Endothelial cell of hepatic sinusoid (primary cell): Measurements from ENCODE around the gene MTFP1.

Source experiments
- in situ Hi-C: cut with HindIII; loops from 2 replicates; pipeline ENCODE4 v1.10.0; 2017; ENCODE audit warnings: low sequenced_read_pairs

MTFP1 gene

DNA sequence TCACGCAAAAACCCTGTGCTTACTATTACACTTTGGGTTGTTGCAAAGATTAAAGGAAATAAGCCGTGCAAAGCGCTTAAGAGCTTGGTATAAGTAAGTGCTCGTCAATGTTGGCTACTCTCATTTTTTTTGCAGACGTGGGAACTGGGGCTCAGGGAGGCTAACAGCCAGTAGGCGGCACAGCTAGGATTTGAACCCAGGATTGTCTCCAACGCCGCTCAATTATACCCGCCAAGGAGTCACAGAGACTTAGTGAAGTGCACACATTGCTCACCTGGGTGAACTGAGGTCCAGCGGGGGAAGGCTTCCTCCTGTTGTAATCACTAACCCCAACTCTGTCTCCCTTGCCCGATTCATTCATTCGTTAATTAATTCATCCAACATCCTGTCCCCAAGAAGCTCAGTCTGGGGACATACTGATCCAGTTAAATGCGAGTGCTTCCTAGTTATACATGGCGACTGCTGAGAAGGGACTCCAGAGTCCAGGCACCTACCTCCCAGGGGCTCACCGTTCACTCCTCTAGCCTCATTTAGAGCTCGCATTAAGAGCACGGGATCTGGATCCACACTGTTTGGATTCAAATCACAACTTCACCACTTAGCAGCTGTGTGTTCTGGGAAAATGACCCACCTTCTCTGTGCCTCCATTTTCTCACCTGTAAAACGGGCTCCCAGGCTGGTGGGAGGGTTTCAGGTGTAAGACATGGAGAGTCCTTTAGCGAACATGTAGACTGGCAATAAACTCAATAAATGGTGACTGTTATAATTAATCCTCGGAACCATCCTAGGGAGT lies 838 bp upstream of the MTFP1 start:
- in situ Hi-C loops: no loop called here

- in situ Hi-C loops: no loop called here
Measured at GRCh38 chr22:30425327-30425615, 297 bp upstream of the MTFP1 start.

- in situ Hi-C loops: no loop called here
Measured at GRCh38 chr22:30426388-30427353, 1.1 kb downstream of the MTFP1 start.

- in situ Hi-C loops: no loop called here
Measured at GRCh38 chr22:30427871-30428270, 2.3 kb downstream of the MTFP1 start.

DNA sequence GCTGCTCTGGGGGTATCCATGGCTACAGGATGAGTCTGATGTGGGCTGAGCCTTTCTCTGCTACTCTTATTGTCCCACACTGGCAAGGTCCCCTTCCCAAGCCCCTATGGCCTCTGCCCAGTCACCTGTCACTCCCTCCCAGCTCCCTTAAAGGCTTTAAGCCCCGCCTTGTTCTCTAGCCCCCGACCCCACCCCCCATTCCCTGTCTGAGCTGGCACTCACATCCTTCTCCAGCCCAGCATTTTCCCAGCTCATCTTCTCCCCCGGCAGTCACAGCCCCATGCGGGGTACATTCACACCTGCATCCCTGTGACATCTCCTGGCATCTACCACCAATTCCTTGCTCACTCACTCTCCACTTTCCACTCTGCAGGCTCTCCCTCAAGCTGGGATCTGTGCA lies 4.3 kb downstream of the MTFP1 start:
- in situ Hi-C loops: no loop called here

GRCh38 chr22:30430933-30431332 lies 5.4 kb downstream of the MTFP1 start:
- in situ Hi-C loops: no loop called here

DNA sequence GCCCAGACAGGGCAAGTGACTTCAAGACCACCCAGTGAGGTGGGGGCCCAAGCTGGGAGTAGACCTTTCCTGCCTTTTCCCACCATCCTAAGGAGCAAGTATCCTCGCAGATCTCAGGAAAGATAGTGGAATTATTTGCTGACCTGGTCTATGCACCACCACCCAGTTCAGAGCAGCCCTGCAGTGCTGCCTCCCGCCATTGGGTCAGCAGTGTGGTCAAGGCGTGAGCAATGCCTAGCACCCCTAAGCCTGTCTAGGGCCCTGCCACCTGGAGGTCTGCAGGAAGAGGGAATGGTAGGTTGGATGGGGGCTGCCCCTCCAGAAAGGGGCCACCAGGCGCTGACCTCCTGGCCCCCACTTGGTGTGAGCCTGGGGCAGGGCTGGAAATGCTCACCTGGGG lies 6.5 kb downstream of the MTFP1 start:
- in situ Hi-C loops: no loop called here

- in situ Hi-C loops: no loop called here
Measured at GRCh38 chr22:30432520-30432919, 7.0 kb downstream of the MTFP1 start.

GRCh38 chr22:30433227-30433626 lies 7.7 kb downstream of the MTFP1 start:
- in situ Hi-C loops: no loop called here

DNA sequence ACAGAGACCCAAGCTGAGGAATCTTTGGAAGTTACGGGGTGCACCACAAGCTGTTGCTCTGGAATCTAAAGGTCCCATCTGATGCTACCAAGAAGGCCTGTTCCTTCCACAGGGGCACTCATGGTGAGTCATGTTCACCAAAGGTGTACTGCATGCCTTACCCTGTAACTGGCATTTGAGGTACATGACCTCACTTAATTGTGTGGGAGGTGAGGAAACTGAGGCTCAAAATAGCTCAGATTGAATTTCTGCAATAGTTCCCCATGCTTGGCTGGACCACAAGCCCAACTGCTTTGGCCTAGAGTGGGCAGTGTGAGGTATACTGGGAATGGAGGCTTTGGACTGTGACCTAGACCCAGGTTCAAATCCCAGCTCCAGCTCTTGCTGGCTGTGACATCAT lies 8.2 kb downstream of the MTFP1 start:
- in situ Hi-C loops: no loop called here

DNA sequence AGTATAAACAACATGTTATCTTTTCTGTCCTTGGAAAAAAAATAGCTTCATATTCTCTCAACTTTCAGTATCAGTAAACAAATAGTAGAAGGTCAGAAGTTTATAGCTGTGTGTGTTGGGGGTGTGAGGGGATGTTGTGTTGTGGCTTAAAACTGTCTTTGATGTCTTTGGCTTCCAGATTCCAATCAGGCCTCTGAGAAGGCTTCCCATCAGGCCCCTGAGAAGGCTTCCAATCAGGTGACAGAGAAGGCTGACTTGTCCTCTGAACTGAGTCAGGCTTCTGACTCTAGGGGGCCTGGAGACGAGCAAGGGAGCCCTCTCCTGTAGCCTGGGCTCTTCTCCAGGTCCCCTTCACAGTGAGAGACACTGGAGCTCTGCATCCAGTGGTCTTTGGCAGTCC lies 9.3 kb downstream of the MTFP1 start:
- in situ Hi-C loops: no loop called here

GRCh38 chr22:30435674-30436126 lies 10.1 kb downstream of the MTFP1 start:
- in situ Hi-C loops: no loop called here

DNA sequence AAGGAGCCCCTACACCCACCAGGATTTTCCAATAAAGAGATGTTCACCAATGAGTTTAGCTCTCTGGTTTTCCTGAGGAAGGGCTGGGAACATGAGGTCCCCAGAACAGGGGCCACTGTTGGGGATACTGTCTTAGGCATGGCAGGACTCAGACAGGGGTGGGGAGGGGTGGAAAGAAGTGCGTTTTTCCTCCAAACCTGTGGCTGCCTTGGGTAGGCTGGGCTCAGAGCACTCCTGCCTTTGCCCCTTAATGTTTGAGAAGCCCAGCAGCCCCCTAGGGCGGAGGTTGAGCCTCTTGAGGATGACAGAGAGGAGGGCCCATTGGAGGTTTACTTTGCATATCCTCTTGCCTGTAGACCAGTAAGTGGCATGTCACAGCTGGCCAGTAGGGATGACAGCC lies 10.6 kb downstream of the MTFP1 start:
- in situ Hi-C loops: no loop called here

DNA sequence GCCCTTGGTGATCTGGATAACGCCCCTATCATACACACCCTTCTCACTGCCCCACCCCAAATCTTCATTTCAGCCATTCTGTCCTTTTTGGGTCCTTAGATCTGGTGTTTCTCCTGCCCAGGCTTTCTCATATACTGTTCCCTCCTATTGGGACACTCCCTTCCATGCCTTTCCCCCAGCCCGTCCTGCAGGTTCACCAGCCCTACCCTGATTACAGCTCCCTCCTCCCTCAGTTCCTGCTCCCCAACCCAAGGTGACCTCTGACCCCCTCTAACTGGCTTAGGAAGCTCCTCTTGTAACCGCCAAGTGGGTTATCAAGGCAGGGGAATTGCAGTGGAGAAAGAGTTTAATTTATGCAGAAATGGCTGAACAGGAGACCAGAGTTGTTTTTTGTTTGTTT lies 13.0 kb downstream of the MTFP1 start:
- in situ Hi-C loops: no loop called here

DNA sequence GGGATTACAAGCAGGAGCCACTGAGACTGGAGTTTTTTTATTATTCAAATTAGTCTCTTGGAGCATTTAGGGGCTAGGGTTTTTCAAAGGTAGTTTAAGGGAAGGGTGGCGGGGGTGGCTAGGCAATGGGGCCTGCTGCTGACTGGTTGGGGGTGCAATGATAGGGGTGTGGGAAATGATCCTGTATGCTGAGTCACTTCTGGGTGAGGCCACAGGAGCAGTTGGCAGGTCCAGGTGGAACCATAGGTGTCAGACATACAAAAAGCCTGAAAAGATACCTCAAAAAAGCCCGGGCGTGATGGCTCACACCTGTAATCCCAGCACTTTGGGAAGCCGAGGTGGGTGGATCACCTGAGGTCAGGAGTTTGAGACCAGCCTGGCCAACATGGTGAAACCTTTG lies 13.7 kb downstream of the MTFP1 start:
- in situ Hi-C loops: no loop called here

DNA sequence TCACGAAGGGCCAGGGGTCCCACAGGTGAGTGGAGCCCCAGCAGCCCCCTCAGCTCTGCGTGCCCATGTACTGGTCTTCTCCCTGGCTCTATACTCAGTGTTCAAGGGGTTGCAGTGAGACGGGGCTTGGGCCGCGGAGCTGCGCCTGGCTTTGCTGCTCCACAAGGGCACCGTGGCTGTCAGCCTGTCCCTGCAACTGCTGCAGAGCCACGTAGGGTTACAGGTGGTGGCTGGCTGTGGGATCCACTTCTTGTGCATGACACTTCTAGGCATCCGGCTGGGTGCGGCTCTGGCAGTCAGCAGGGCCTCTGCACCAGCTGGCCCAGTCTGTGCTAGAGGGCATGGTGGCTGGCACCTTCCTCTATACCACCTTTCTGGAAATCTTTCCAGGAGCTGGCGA lies 14.3 kb downstream of the MTFP1 start:
- in situ Hi-C loops: loop anchor here (10.0 kb wide), 1 partner anchor 115 kb away; the partner anchor contains the start of gene TBC1D10A

DNA sequence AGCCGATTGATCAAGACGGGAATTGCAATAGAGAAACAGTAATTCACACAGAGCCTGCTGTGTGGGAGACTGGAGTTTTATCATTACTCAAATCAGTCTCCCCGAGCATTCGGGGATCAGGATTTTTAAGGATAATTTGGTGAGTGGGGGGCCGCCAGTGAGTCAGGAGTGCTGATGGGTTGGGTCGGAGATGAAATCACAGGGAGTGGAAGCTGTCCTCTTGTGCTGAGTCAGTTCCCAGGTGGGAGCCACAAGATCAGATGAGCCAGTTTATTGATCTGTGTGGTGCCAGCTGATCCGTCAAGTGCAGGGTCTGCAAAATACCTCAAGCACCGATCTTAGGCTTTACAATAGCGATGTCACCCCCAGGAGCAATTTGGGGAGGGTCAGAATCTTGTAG lies 15.5 kb downstream of the MTFP1 start:
- in situ Hi-C loops: loop anchor here (10.0 kb wide), 1 partner anchor 116 kb away; the partner anchor contains the start of gene TBC1D10A

DNA sequence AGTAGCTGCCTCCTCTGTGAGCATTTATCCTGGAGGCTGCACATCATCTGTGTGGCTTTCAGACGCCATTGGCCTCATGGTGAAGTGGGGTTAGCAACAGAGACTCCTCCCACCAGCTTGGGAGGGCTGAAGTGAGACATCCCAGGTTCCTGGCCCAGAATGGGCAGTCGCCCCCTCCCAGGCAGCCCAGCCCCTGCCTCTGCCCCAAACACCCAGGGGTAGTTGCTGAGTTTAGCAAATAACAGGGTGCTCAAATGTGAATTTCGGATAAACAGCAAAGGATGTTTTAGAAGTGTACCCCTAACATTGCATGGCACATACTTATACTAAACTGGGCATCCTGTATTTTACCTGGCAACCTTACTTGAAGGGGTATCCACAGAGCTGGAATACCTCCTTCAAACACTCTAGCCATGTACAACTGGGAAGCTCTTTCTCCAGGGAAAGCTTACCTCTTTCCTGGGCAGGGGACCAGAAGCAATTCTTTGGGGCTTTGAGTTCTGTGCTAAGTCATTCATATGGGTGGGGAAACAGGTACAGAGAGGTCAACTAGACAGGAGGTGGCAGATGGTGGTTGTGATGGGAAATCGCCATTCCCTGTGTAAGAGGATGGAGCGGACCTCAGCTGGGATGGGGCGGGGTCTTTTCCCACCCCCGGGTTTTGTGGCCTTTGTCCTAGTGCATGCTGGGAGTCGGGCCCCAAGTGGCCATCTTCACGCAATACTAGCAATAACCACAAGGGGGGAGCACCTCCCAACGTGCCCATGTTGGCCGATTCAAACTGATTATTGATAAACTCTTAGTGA lies 19.3 kb downstream of the MTFP1 start:
- in situ Hi-C loops: loop anchor here (10.0 kb wide), 1 partner anchor 120 kb away; the partner anchor contains the start of gene TBC1D10A

- in situ Hi-C loops: loop anchor here (10.0 kb wide), 1 partner anchor 121 kb away; the partner anchor contains the start of gene TBC1D10A
Measured at GRCh38 chr22:30445438-30446145, 20.0 kb downstream of the MTFP1 start.

- in situ Hi-C loops: loop anchor here (10.0 kb wide), 1 partner anchor 123 kb away; the partner anchor contains the start of gene TBC1D10A
Measured at GRCh38 chr22:30447656-30448055, 22.1 kb downstream of the MTFP1 start.
